Breast epithelium (tissue), 3 donors: ENCODE data around the gene STRAP.

Experiments used
- POLR2A ChIP-seq: fragments of 450-650 bp; IDR thresholded peaks from one replicate; pipeline ENCODE4 v1.6.1; 2016; ENCODE audit warnings: antibody characterized with exemption, mild to moderate bottlenecking, moderate library complexity
- POLR2AphosphoS5 ChIP-seq, 3 donors: sonication (generic); formaldehyde crosslinking; IDR thresholded peaks; one replicate each; pipeline ENCODE4 v1.6.1; 2017; ENCODE audit warnings: antibody characterized with exemption in 3 of 3
- TF ChIP-seq, protein P1 (sequence below), 3 donors: fragments of 450-650 bp; IDR thresholded peaks; one replicate each; pipeline ENCODE4 v1.5.1; 2016 to 2017; ENCODE audit warnings: antibody characterized with exemption in 3 of 3, mild to moderate bottlenecking in 3 of 3, moderate library complexity in 3 of 3

DNA sequence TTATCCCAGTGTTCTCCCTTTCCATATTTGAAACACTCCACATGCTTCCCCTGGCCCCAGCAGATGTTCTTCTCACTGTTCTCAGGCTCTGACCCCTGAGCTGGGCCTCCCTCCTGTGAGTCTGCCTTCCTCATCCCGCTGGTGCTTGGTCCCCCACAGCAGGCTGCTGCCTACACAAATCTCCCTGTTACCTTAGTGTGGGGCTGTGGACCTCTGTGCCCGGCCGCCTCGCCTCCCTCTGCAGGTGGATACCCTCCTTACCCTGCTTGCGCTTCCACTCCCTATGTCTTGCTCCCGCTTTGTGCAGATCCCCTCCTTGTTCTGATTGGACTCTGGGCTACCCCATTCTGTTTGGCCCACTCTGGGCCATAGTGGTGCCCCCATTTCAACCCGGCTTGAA, 35.9 kb downstream of the STRAP start:
- TF ChIP-seq, protein P1, sequence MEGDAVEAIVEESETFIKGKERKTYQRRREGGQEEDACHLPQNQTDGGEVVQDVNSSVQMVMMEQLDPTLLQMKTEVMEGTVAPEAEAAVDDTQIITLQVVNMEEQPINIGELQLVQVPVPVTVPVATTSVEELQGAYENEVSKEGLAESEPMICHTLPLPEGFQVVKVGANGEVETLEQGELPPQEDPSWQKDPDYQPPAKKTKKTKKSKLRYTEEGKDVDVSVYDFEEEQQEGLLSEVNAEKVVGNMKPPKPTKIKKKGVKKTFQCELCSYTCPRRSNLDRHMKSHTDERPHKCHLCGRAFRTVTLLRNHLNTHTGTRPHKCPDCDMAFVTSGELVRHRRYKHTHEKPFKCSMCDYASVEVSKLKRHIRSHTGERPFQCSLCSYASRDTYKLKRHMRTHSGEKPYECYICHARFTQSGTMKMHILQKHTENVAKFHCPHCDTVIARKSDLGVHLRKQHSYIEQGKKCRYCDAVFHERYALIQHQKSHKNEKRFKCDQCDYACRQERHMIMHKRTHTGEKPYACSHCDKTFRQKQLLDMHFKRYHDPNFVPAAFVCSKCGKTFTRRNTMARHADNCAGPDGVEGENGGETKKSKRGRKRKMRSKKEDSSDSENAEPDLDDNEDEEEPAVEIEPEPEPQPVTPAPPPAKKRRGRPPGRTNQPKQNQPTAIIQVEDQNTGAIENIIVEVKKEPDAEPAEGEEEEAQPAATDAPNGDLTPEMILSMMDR (IDR thresholded peaks at IDR 0.05), result no peak
- TF ChIP-seq POLR2AphosphoS5 (IDR thresholded peaks at IDR 0.05) (no peak), POLR2A (no peak)
